ELR (cell line): Measurements from ENCODE around the gene PCSK2.

ENCODE experiments used
- DNase-seq: peaks from one replicate; pipeline ENCODE4 v3.0.0-alpha.2; 2015; ENCODE audit warnings: low read depth

The PCSK2 gene

GRCh38 chr20:17339000-17339399 is 112.2 kb downstream of the PCSK2 start:
- no peak for DNase-seq

GRCh38 chr20:17343091-17343490 is 116.3 kb downstream of the PCSK2 start:
- no peak for DNase-seq

GRCh38 chr20:17343656-17344452 is 117.0 kb downstream of the PCSK2 start:
- no peak for DNase-seq

- DNase-seq: no peak
Observed at GRCh38 chr20:17344790-17345189, 118.0 kb downstream of the PCSK2 start.

GRCh38 chr20:17345321-17345720 is 118.5 kb downstream of the PCSK2 start:
- no peak for DNase-seq

- no peak for DNase-seq
Observed at GRCh38 chr20:17350321-17350720, 123.5 kb downstream of the PCSK2 start.

GRCh38 chr20:17357238-17357637 is 130.4 kb downstream of the PCSK2 start:
- no peak for DNase-seq

- DNase-seq: no peak
Observed at GRCh38 chr20:17358854-17359253, 132.0 kb downstream of the PCSK2 start.

- DNase-seq: no peak
Observed at GRCh38 chr20:17364681-17365080, 137.8 kb downstream of the PCSK2 start.

GRCh38 chr20:17365831-17366230 is 139.0 kb downstream of the PCSK2 start:
- no peak for DNase-seq

- DNase-seq: no peak
Observed at GRCh38 chr20:17369506-17369905, 142.7 kb downstream of the PCSK2 start.

GRCh38 chr20:17372806-17373440 is 146.1 kb downstream of the PCSK2 start:
- no peak for DNase-seq

GRCh38 chr20:17374086-17374485 is 147.2 kb downstream of the PCSK2 start:
- DNase-seq: no peak

GRCh38 chr20:17376031-17376430 is 149.2 kb downstream of the PCSK2 start:
- no peak for DNase-seq

GRCh38 chr20:17377231-17377630 is 150.4 kb downstream of the PCSK2 start:
- no peak for DNase-seq

- DNase-seq: no peak
Observed at GRCh38 chr20:17379651-17380050, 152.8 kb downstream of the PCSK2 start.

GRCh38 chr20:17380801-17381200 is 154.0 kb downstream of the PCSK2 start:
- no peak for DNase-seq

GRCh38 chr20:17381724-17382123 is 154.9 kb downstream of the PCSK2 start:
- DNase-seq: no peak

GRCh38 chr20:17385798-17386197 is 159.0 kb downstream of the PCSK2 start:
- DNase-seq: no peak

- no peak for DNase-seq
Observed at GRCh38 chr20:17390655-17391054, 163.8 kb downstream of the PCSK2 start.

GRCh38 chr20:17391127-17391771 is 164.4 kb downstream of the PCSK2 start:
- no peak for DNase-seq

- peak; percentile 4 for DNase-seq
Observed at GRCh38 chr20:17394411-17394810, 167.6 kb downstream of the PCSK2 start.

GRCh38 chr20:17395729-17396128 is 168.9 kb downstream of the PCSK2 start:
- no peak for DNase-seq
